GM19372 (cell line): ENCODE measurements around the gene TMEM120B.
"Not testable (repeated sequence)": the region's sequence is repeated elsewhere in the genome, so short reads cannot be mapped to it uniquely, and the experiment has no call there.

Experiments
- ATAC-seq: cut with Tn5 transposase; IDR thresholded peaks from one replicate; pipeline ENCODE4 v1.9.1; 2021; ENCODE audit warnings: mild to moderate bottlenecking, low read depth, moderate library complexity; ENCODE audit not compliant: unreplicated experiment

The TMEM120B gene

GRCh38 chr12:121738340-121738858, 25.8 kb downstream of the TMEM120B start:
- no peak for ATAC-seq

DNA sequence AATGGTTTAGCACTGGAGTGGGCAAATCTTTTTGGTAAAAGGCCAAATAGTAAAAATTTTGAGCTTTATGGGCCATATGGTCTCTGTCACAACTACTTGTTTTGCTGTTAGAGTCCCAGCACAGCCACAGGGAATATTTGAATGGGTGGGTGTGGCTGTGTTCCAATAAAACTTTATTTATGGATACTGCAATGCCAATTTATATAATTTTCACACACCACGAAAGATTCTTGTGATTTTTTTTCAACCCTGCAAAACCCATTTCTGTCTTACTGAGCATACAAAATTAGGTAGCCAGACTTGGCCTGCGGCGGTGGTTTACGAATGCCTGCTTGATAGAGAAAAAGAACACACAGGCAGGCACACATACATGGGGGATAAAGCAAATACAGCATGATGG, 28.3 kb downstream of the TMEM120B start:
- ATAC-seq, result no peak

DNA sequence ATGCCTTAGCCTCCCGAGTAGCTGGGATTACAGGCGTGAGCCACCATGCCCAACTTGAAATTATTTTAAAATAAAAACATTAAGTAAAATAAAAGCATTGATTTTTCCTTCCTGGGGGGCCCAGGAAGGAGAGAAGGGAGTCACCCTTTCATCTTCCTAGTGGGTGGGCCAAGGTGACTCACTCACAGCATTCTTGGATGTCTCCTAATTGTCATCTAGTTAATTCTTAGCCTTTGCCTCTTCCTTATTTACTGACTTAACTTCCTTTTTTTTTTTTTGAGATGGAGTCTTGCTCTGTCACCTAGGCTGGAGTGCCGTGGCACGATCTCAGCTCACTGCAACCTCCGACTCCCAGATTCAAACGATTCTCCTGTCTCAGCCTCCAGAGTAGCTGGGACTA, 29.2 kb downstream of the TMEM120B start:
- no peak for ATAC-seq

- ATAC-seq, result not testable (repeated sequence)
Measured at GRCh38 chr12:121745545-121745944, 33.0 kb downstream of the TMEM120B start.

DNA sequence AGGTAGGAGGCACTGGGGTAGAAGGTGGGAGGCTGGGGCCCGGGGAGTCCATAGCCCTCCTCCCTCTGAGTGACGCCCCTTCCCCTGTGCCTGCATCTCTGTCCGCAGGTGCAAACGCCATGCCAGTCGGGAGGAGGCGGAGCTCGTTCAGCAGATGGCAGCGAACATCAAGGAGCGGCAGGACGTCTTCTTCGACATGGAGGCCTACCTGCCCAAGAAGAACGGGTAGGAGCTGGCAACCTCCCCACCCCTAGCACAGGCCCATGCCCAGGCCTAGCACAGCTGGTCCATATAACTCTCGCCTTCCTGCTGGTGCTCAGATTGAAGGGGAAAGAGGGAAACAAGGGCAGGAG, 35.6 kb downstream of the TMEM120B start:
- ATAC-seq, result no peak

DNA sequence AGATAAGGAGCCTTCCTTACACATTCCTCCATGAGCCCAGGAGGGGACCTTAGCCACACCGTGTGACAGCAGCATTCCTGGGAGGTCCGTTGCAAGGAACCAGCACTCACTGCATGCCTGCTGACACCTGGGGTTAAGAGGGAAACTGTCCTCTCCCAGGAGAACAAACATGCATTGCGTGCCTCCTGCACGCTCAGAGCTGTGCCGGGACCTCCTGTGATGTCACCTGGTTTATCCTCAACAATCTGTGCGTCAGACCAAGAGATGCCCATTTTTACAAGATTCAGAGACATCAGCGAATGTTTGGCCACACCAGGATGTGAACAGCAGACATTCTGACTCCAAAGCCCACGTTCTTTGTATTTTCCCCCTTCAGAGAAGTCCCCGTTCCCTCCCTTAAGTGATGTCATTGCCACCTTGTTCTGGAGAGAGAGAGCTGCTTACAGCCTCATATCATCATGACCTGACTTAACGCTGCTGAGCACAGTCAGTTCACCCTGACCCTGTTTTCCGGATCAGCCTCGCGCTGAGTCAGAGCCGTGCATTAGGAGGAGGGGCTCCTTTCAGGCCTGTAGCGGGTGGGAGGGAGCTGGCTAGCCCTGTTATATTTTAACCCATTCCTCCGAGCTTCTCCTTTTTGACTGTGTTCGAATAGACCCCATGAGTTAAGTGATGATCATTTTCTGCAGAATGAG, 36.2 kb downstream of the TMEM120B start:
- ATAC-seq, result no peak

- ATAC-seq, result no peak
Measured at GRCh38 chr12:121749267-121749666, 36.7 kb downstream of the TMEM120B start.

- ATAC-seq, result no peak
Measured at GRCh38 chr12:121750507-121750955, 38.0 kb downstream of the TMEM120B start.

GRCh38 chr12:121751034-121751433, 38.5 kb downstream of the TMEM120B start:
- ATAC-seq, result no peak

DNA sequence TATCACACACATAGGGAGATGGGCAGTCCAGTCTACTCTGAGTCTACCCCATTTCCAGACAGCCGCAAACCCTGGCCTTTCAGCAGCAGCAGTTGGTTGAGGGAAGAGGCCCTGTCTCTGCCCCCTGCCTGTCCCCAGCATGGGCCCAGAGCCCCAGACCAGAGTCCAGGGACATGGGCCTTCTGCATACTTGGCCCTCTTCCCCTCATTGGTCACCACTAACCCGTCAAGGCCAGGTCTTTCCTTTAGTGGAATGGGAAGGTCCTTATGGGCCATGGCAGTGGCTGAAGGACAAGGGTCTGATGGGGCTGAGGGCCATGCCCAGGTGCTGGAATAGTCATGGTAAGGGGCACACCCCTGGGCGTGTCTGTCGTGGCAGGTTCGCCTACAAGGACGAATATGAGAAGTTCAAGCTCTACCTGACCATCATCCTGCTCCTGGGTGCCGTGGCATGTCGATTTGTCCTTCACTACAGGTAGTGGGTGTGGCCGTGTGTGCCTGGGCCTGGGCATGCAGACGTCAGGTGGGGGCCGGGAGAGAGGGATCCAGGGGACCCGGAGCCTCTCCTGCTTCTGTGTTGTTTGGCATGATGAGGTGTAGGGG, 39.3 kb downstream of the TMEM120B start:
- no peak for ATAC-seq

GRCh38 chr12:121753844-121754264, 41.3 kb downstream of the TMEM120B start:
- ATAC-seq, result no peak

DNA sequence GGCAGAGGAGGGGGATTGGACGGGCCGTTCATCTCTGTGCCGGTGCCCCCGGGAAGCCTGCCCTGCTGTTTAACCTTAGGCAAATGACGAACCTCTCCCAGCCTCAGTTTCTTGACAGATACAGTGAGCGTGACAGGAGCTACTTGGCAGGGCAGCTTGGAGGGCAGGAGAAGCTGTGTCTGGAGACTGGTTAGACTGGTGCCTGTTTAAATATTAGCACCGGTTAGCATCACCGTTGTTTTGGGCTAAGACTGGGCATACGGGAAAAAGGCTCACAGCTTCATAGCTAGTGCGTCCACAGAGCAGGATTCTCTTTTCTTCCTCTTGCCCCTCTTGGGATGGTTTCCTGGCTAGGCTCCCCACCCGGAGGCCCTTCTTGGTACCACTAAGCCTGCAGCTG, 42.3 kb downstream of the TMEM120B start:
- ATAC-seq, result no peak

DNA sequence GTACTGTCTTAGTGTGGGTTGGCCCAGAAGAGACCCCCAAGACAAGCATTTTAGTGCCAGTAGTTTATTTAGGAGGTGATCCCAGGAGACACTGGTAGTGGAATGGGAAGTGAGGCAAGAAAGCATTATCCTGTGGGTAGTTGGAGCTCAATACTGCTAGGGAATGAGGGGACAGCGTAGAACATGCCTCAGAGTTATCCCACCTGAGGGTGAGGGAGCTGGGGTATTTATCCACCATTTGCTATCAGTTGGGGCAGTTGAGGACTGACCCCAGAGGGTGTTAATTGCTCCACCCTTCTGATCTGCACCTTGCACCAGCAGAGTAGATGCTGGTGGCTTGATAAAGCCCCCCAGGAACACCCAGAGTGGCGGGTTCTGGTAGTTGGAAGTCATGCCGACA, 43.0 kb downstream of the TMEM120B start:
- ATAC-seq, result no peak

- ATAC-seq, result not testable (repeated sequence)
Measured at GRCh38 chr12:121758536-121758935, 46.0 kb downstream of the TMEM120B start.

DNA sequence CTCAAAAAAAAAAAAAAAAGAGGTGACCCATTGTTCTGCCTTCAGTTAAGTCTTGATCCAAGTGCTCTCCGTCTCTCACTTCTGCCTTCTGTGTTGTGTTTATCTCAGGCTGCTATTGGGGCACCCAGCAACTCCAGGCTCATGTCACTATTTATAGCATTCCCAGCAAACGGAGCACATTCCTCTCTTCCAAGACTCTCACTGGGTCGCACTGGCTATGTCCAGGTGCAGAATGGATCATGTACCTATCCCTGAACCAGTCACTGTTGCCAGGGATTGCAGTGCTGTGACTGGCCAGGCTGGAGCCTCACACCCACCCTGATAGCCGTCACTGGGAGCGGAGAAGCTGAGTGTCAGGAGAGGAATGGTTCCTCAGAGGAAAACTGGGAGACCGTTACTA, 49.7 kb downstream of the TMEM120B start:
- ATAC-seq, result no peak

DNA sequence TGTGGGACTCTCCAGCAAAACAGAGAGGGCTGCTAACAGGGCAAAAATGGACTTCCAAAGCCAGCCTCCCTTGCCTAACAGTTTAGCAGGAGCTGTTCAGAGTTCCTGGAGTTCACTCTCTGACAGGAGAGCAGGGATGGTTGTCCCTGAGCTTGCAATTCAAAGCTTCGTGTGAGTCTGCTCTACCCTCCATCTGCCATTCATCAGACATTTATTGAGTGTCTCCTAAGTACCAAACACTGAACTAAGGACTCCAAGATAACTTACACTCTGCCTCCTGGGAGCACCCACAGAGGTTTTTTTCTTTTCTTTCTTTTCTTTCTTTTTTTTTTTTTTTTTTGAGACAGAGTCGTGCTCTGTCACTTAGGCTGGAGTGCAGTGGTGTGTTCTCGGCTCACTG, 52.3 kb downstream of the TMEM120B start:
- no peak for ATAC-seq

DNA sequence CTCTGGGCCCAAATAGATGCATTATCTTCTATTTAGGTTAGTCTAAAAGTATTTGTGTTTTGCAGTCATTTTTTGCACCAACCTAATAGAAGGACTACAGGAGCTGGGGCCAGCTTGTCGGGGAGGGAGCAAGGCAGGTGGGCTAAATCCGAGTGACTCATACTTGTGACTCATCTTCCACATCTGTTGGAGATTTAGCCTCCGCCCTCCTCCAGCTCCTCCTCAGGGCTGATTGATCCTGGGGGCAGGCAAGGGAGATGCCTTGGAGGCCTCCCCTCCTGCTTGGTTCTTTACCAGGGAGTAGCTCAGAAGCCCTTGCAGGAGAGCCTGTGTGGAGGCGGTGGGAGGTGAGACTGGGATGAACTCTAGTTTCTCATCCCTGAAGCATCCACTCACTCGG, 53.0 kb downstream of the TMEM120B start:
- no peak for ATAC-seq

- no peak for ATAC-seq
Measured at GRCh38 chr12:121766290-121767039, 53.9 kb downstream of the TMEM120B start.

GRCh38 chr12:121767525-121768016, 55.0 kb downstream of the TMEM120B start:
- no peak for ATAC-seq

DNA sequence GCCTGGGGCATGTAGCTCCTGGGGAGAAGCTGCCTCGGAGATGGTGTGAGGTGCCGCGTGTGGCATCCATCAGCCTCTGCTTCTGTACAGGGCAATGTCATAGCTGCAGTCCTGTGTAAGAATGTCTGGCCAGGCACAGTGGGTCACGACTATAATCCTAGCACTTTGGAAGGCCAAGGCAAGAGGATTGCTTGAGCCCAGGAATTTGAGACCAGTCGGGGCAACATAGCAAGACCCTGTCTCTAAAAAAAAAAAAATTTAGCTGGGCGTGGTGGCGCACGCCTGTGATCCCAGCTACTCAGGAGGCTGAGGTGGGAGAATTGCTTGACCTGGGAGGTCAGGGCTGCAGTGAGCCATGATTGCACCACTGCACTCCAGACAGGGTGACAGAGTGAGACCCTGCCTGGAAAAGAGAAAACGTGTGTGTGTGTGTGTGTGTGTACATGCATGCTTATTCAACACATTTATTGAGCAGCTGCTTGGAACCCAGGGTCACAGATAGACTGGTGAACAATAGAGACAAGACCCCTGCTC, 56.8 kb downstream of the TMEM120B start:
- no peak for ATAC-seq

DNA sequence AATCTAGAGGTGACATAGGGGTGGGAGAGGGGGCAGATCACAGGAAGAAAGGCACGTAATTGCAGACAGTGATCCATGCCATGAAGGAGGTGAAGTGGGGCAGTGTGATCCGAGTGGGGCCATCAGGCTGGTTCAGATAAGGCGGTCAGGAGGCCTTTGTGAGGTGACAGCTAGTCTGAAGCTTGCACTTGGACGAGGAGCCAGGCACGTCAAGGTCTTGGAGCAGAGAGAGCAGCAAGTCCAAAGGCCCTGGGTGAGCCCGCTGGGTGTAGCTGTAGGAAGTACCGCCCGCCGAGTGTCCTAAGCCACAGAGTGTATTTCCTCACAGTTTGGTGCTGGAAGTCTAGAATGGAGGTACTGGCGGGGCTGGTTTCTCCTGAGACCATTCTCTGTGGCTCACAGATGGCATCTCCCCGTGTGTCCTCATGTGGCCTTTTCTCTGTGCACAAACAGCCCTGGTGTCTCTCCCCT, 57.3 kb downstream of the TMEM120B start:
- no peak for ATAC-seq
